Mesenchymal stem cell (in vitro differentiated cells and primary cell): Measurements from ENCODE around the gene PDE6C.

ENCODE experiments used
- DNase-seq: peaks from one replicate; pipeline ENCODE4 v3.0.0-alpha.2; 2013
- H2AFZ ChIP-seq: one replicate; pipeline ENCODE4 v1.6.1; 2013; ENCODE audit warnings: low read depth, mild to moderate bottlenecking, control low read depth, inconsistent platforms, low read length, moderate library complexity
- H2AK5ac ChIP-seq: 2 replicates; pipeline ENCODE4 v1.6.1; 2013; ENCODE audit warnings: low read length, moderate library complexity, mild to moderate bottlenecking, inconsistent platforms; ENCODE audit not compliant: severe bottlenecking
- H2BK120ac ChIP-seq: one replicate; pipeline ENCODE4 v1.6.1; 2013; ENCODE audit warnings: low read depth, mild to moderate bottlenecking, inconsistent platforms, low read length, moderate library complexity
- H2BK12ac ChIP-seq, 2 experiments: one replicate each; pipeline ENCODE4 v1.6.1; 2013; ENCODE audit warnings: inconsistent platforms in 2 of 2, low read length in 2 of 2, mild to moderate bottlenecking in 2 of 2, moderate library complexity in 2 of 2, control low read depth in 1 of 2
- H2BK15ac ChIP-seq: one replicate; pipeline ENCODE4 v1.6.1; 2013; ENCODE audit warnings: mild to moderate bottlenecking, low read depth, inconsistent platforms; ENCODE audit not compliant: poor library complexity, severe bottlenecking
- H2BK5ac ChIP-seq: 2 replicates; pipeline ENCODE4 v1.6.1; 2013; ENCODE audit warnings: low read depth, mild to moderate bottlenecking, low read length, control low read depth, inconsistent platforms; ENCODE audit not compliant: poor library complexity, severe bottlenecking
- H3K14ac ChIP-seq, 2 experiments: one replicate each; pipeline ENCODE4 v1.6.1; 2013; ENCODE audit warnings: inconsistent platforms in 2 of 2, low read length in 2 of 2, control low read depth in 1 of 2, mild to moderate bottlenecking in 1 of 2, moderate library complexity in 1 of 2
- H3K18ac ChIP-seq, 2 experiments: one replicate each; pipeline ENCODE4 v1.6.1; 2013; ENCODE audit warnings: inconsistent platforms in 2 of 2, low read length in 2 of 2, control low read depth in 1 of 2, low read depth in 1 of 2, mild to moderate bottlenecking in 1 of 2
- H3K23ac ChIP-seq, 2 experiments: one replicate each; pipeline ENCODE4 v1.6.1; 2013; ENCODE audit warnings: inconsistent platforms in 2 of 2, low read length in 2 of 2, mild to moderate bottlenecking in 2 of 2, moderate library complexity in 2 of 2, control low read depth in 1 of 2
- H3K27ac ChIP-seq: 2 replicates; pipeline ENCODE4 v1.5.1; 2013; ENCODE audit warnings: mild to moderate bottlenecking, moderate library complexity, low read length, control low read depth, inconsistent platforms; ENCODE audit not compliant: poor library complexity, severe bottlenecking
- H3K27me3 ChIP-seq, 2 experiments: 2 replicates each; pipeline versions ENCODE4 v1.6.1 to v1.7.0; 2013; ENCODE audit warnings: low read length in 2 of 2, mild to moderate bottlenecking in 2 of 2, moderate library complexity in 2 of 2, control low read depth in 1 of 2, inconsistent platforms in 1 of 2; ENCODE audit not compliant: control insufficient read depth in 1 of 2, insufficient read depth in 1 of 2
- H3K36me3 ChIP-seq, 2 experiments: 2 replicates each; pipeline versions ENCODE4 v1.6.1 to v1.7.0; 2013; ENCODE audit warnings: low read length in 2 of 2, control low read depth in 1 of 2, inconsistent platforms in 1 of 2, low read depth in 1 of 2, mild to moderate bottlenecking in 1 of 2; ENCODE audit not compliant: insufficient read depth in 2 of 2, control insufficient read depth in 1 of 2
- H3K4ac ChIP-seq, 2 experiments: one replicate each; pipeline ENCODE4 v1.6.1; 2013; ENCODE audit warnings: inconsistent platforms in 2 of 2, low read length in 2 of 2, mild to moderate bottlenecking in 2 of 2, moderate library complexity in 2 of 2, control low read depth in 1 of 2, low read depth in 1 of 2
- H3K4me1 ChIP-seq: 2 replicates; pipeline ENCODE4 v1.6.1; 2013; ENCODE audit warnings: low read depth, low read length, control low read depth; ENCODE audit not compliant: control insufficient read depth, insufficient read depth
- H3K4me2 ChIP-seq: 2 replicates; pipeline ENCODE4 v1.6.1; 2013; ENCODE audit warnings: low read length, mild to moderate bottlenecking, inconsistent platforms; ENCODE audit not compliant: poor library complexity, severe bottlenecking
- H3K4me3 ChIP-seq, 2 experiments: 2 replicates each; pipeline versions ENCODE4 v1.5.1 to v1.7.0; 2013; ENCODE audit warnings: low read length in 2 of 2, mild to moderate bottlenecking in 2 of 2, control low read depth in 1 of 2, low read depth in 1 of 2; ENCODE audit not compliant: insufficient read depth in 1 of 2
- H3K79me1 ChIP-seq: replicated peaks from 2 replicates; pipeline ENCODE4 v1.6.1; 2013; ENCODE audit warnings: mild to moderate bottlenecking, control low read depth, low read length, inconsistent platforms; ENCODE audit not compliant: poor library complexity, severe bottlenecking
- H3K9ac ChIP-seq: 2 replicates; pipeline ENCODE4 v1.7.0; 2013; ENCODE audit warnings: mild to moderate bottlenecking, low read length, moderate library complexity
- H3K9me3 ChIP-seq: 2 replicates; pipeline ENCODE4 v1.7.0; 2013; ENCODE audit warnings: mild to moderate bottlenecking, low read length; ENCODE audit not compliant: control insufficient read depth
- H4K8ac ChIP-seq: one replicate; pipeline ENCODE4 v1.6.1; 2013; ENCODE audit warnings: inconsistent platforms, mild to moderate bottlenecking, low read length, moderate library complexity
- H4K91ac ChIP-seq: one replicate; pipeline ENCODE4 v1.6.1; 2013; ENCODE audit warnings: mild to moderate bottlenecking, low read length, inconsistent platforms
- WGBS: methylation state at CpG from one replicate; pipeline ENCODE4 v1.1.7; 2013; ENCODE audit warnings: mixed read lengths; 5-methylcytosine and 5-hydroxymethylcytosine counted together

PDE6C gene

GRCh38 chr10:93630625-93631557 lies 18.6 kb downstream of the PDE6C start:
- H3K23ac ChIP-seq: no peak overlapping the region
- H2BK12ac ChIP-seq: no peak overlapping the region
- no peak overlapping the region for H3K27ac ChIP-seq
- no peak overlapping the region for H3K18ac ChIP-seq
- no peak overlapping the region for H2BK5ac ChIP-seq
- H3K9ac ChIP-seq: no peak overlapping the region
- 86% methylated on average over 15 of the region's 15 CpGs for WGBS
- no peak overlapping the region for H3K4me3 ChIP-seq
- H2BK120ac ChIP-seq: no peak overlapping the region
- no peaks in the 10 kb centered on the region for H3K9me3 ChIP-seq
- H3K14ac ChIP-seq: no peak overlapping the region
- H3K79me1 ChIP-seq: no peaks in the 10 kb centered on the region
- H3K4me2 ChIP-seq: no peak overlapping the region
- peaks cover 0 to 12% of the 10 kb centered on the region in 2 experiments for H3K27me3 ChIP-seq
- H4K8ac ChIP-seq: no peak overlapping the region
- H3K4me1 ChIP-seq: peaks cover 18% of the 10 kb centered on the region
- H3K4ac ChIP-seq: no peak overlapping the region
- no peak overlapping the region for H2BK15ac ChIP-seq
- H2AK5ac ChIP-seq: no peak overlapping the region
- no peak overlapping the region for H2AFZ ChIP-seq
- no peak for DNase-seq
- H3K36me3 ChIP-seq: no peaks in the 10 kb centered on the region
- no peak overlapping the region for H4K91ac ChIP-seq

- no peak overlapping the region for H3K4me2 ChIP-seq
- no peak overlapping the region for H2BK15ac ChIP-seq
- H3K4ac ChIP-seq: no peak overlapping the region
- no peak overlapping the region for H4K91ac ChIP-seq
- no peak for DNase-seq
- H3K18ac ChIP-seq: no peak overlapping the region
- no peak overlapping the region for H4K8ac ChIP-seq
- no peaks in the 10 kb centered on the region for H3K4me1 ChIP-seq
- H3K9me3 ChIP-seq: peaks cover 2% of the 10 kb centered on the region
- no peaks in the 10 kb centered on the region for H3K79me1 ChIP-seq
- no peaks in the 10 kb centered on the region for H3K36me3 ChIP-seq
- H2BK12ac ChIP-seq: no peak overlapping the region
- no peak overlapping the region for H2BK5ac ChIP-seq
- H3K4me3 ChIP-seq: no peak overlapping the region
- H2AFZ ChIP-seq: no peak overlapping the region
- no peak overlapping the region for H3K27ac ChIP-seq
- H3K14ac ChIP-seq: no peak overlapping the region
- H2BK120ac ChIP-seq: no peak overlapping the region
- peaks cover 0 to 26% of the 10 kb centered on the region in 2 experiments for H3K27me3 ChIP-seq
- WGBS: 91% methylated on average over 7 of the region's 7 CpGs
- no peak overlapping the region for H3K23ac ChIP-seq
- H3K9ac ChIP-seq: no peak overlapping the region
- H2AK5ac ChIP-seq: no peak overlapping the region
Observed at GRCh38 chr10:93639791-93640190, 27.5 kb downstream of the PDE6C start.

GRCh38 chr10:93652857-93653256 lies 40.5 kb downstream of the PDE6C start:
- no peak overlapping the region for H3K14ac ChIP-seq
- 83% methylated on average over 1 of the region's 1 CpG for WGBS
- no peak overlapping the region for H3K18ac ChIP-seq

GRCh38 chr10:93654201-93654600 lies 41.9 kb downstream of the PDE6C start:
- Histone ChIP-seq H2BK5ac (no peak overlapping the region), H2BK15ac (no peak overlapping the region), H3K4me1 (peaks cover 1% of the 10 kb centered on the region), H3K9me3 (no peaks in the 10 kb centered on the region), H2AK5ac (no peak overlapping the region), H2BK12ac (no peak overlapping the region), H3K18ac (no peak overlapping the region), H4K8ac (no peak overlapping the region), H3K14ac (no peak overlapping the region), H3K9ac (no peak overlapping the region), H3K4me2 (no peak overlapping the region), H3K36me3 (no peaks in the 10 kb centered on the region), H3K23ac (no peak overlapping the region), H4K91ac (no peak overlapping the region), H3K27me3 (no peaks in the 10 kb centered on the region), H3K4ac (no peak overlapping the region), H3K4me3 (no peak overlapping the region), H2AFZ (no peak overlapping the region), H3K79me1 (no peaks in the 10 kb centered on the region), H3K27ac (no peak overlapping the region), H2BK120ac (no peak overlapping the region)
- DNase-seq: no peak
- WGBS: 100% methylated on average over 1 of the region's 1 CpG

More at GRCh38 chr10:93652857-93653256, 40.5 kb downstream of the PDE6C start:
- Histone ChIP-seq H3K79me1 (no peaks in the 10 kb centered on the region), H4K8ac (no peak overlapping the region), H3K9me3 (no peaks in the 10 kb centered on the region), H3K36me3 (no peaks in the 10 kb centered on the region), H3K27me3 (no peaks in the 10 kb centered on the region), H2AK5ac (no peak overlapping the region), H2AFZ (no peak overlapping the region), H2BK5ac (no peak overlapping the region), H4K91ac (no peak overlapping the region), H3K4me3 (no peak overlapping the region), H3K27ac (no peak overlapping the region), H3K4ac (no peak overlapping the region), H3K4me2 (no peak overlapping the region), H2BK15ac (no peak overlapping the region), H2BK12ac (no peak overlapping the region), H3K23ac (no peak overlapping the region), H3K9ac (no peak overlapping the region), H3K4me1 (peaks cover 1% of the 10 kb centered on the region), H2BK120ac (no peak overlapping the region)
- DNase-seq: no peak
